ENCODE data around the gene PFDN1.

PFDN1 gene

DNA sequence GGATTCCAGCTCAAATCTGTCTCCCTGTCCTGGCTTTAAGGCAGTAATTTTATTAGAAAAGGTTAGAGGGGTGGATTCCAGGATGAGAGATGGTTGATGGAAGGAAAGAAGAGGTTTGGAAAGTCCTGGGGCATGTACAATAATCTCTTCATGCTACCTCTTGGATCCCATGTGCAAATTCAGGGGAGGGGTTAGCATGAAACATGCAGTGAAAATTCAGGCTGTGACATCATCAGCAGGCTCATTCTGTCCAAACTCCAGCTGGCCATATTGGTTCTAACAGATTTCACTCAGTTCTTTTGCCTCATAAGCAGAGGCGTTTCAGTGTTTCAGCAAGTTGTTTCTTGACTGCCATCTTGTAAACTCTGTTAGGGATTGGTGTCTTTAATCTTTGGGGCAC is 72.5 kb downstream of the PFDN1 start:
- ATAC-seq (no peak), DNase-seq (ENCODE audit: low spot score in 2 of 2) (no peak)
- Mint-ChIP-seq H3K36me3 (no peaks in the 10 kb centered on the region), H3K4me3 (no peak overlapping the region), H3K27ac (no peak overlapping the region), H3K4me1 (no peaks in the 10 kb centered on the region), H3K9me3 (no peaks in the 10 kb centered on the region)

DNA sequence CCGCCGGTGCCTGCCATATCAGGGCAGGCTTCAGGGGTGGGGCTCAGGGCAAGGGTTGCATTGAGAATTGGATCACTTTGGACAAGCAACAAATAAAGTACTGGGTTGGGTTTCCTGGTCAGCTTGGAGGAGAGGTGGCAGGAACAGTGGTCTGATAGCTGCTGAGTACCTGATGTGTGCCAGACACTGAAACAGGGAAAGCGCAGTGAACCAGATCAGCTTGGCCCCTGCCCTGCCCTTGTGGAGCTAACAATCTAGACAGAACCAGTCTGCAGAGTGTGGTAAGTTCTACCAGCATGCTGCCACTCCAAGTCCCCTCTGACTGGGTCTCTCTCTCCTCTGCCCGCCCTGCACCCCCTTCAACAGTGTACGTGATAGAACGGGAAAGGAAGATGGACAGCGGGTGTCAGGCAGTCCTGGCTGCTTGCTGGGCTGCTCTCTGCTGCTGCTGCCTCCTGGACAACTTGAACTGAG is 74.5 kb downstream of the PFDN1 start:
- H3K4me3 Mint-ChIP-seq: no peak overlapping the region
- H3K9me3 Mint-ChIP-seq: no peaks in the 10 kb centered on the region
- no peak overlapping the region for H3K27ac Mint-ChIP-seq
- DNase-seq (ENCODE audit: low spot score in 2 of 2) (no peak), ATAC-seq (no peak)
- no peaks in the 10 kb centered on the region for H3K36me3 Mint-ChIP-seq
- H3K4me1 Mint-ChIP-seq: no peaks in the 10 kb centered on the region

DNA sequence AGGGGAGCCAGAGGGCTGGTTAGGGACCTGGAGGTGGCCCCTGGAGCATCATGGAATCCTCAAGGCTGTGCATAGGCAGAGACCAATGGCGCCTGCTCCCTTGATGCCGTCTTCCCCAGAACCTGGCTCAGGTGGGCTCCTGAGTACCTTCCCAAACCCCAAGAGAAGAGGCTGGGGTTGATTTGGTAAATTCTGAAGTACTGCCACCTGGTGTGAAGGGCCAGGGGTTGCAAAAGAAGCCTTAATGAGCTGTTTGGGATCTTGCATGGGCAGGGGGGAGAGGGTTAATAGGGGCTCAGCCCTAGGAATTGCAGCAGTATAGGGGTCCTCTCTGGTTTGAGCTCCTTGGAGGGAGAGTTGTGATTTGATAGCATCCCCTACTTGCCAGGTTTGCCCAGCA is 75.9 kb downstream of the PFDN1 start:
- H3K36me3 Mint-ChIP-seq: no peaks in the 10 kb centered on the region
- no peak overlapping the region for H3K4me3 Mint-ChIP-seq
- ATAC-seq (no peak), DNase-seq (ENCODE audit: low spot score in 2 of 2) (no peak)
- H3K27ac Mint-ChIP-seq: no peak overlapping the region
- peaks cover 4% of the 10 kb centered on the region for H3K4me1 Mint-ChIP-seq
- H3K9me3 Mint-ChIP-seq: no peaks in the 10 kb centered on the region

DNA sequence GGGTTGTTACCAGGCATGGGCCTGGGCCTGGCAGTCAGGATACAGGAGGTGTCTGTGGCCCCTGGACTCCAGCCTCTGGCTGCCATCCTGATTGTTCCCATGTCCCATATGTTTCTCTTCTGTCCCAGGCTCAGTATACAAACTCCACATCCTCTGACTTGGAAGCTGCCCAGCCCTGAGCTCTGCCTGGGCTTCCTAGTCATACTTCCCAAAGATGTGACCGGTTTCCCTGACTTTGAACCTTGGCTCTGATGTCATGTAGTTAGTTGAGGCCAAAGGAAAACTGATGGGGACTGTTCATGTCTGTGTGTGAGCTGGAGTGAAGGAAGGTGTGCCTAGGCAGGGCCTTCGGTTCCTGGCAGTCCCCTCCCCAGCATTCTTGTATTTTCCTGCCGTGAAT is 77.5 kb downstream of the PFDN1 start:
- H3K27ac Mint-ChIP-seq: peak overlapping the region; percentile 23
- no peak for ATAC-seq
- H3K9me3 Mint-ChIP-seq: no peaks in the 10 kb centered on the region
- H3K4me1 Mint-ChIP-seq: peaks cover 16% of the 10 kb centered on the region
- no peak for DNase-seq (ENCODE audit: low spot score in 2 of 2)
- no peaks in the 10 kb centered on the region for H3K36me3 Mint-ChIP-seq
- H3K4me3 Mint-ChIP-seq: no peak overlapping the region

DNA sequence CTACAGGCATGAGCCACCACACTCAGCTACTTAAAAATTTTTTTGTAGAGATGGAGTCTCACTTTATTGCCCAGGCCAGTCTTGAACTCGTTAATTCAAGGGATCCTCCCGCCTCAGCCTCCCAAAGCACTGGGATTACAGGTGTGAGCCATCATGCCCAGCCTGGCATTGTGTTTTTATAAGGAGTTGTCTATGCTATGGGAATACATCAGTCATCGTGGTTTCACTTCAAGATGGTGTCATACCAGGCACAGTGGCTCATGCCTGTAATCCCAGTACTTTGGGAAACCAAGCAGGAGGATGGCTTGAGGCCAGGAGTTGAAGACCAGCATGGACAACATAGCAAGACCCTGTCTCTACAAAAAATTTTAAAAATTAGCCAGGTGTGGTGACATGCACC is 78.2 kb downstream of the PFDN1 start:
- no peak overlapping the region for H3K27ac Mint-ChIP-seq
- no peaks in the 10 kb centered on the region for H3K36me3 Mint-ChIP-seq
- H3K4me1 Mint-ChIP-seq: peaks cover 24% of the 10 kb centered on the region
- H3K4me3 Mint-ChIP-seq: no peak overlapping the region
- DNase-seq (ENCODE audit: low spot score in 2 of 2): no peak
- no peaks in the 10 kb centered on the region for H3K9me3 Mint-ChIP-seq
- no peak for ATAC-seq

DNA sequence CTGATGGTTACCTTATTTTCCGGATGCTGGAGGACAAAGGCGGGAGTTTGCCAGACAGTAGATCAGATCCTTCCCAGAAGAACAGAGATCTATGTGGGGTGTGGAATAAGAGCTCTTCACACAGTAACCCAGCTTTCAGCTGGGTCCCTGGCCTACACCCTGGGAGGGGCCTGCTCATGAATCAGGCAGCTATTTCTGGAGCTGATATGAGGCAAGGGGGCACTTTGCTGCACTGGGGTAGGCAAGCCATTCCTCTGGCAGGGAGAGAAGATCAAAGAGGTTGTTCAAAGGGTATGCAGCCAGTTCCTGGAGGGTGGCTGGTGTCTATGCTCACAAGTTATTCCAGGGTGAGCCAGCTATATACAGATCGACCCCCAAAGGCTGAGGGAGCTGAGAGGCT is 79.3 kb downstream of the PFDN1 start:
- DNase-seq (ENCODE audit: low spot score in 2 of 2) (no peak), ATAC-seq (no peak)
- Mint-ChIP-seq H3K27ac (no peak overlapping the region), H3K4me1 (peaks cover 24% of the 10 kb centered on the region), H3K36me3 (no peaks in the 10 kb centered on the region), H3K4me3 (no peak overlapping the region), H3K9me3 (no peaks in the 10 kb centered on the region)

DNA sequence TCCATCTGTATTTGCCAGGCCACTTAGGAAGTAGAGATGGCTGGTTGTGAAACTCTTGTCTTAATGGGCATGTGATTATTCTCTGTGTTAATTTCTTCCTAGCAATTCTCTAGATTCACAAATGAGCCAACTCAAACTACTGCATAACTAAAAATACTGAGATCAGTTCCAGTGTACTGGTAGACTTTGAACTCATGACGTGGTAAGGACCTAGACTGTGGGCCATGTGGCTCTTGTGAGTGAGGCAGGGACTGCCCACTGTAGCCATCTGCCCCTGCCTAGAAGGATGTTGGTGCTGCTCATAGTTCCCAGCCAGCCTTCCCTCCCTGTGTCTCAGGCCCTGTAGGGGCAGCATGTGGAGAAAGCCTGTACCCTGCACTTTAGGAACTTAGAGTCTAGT is 80.5 kb downstream of the PFDN1 start:
- no peak overlapping the region for H3K27ac Mint-ChIP-seq
- ATAC-seq (no peak), DNase-seq (ENCODE audit: low spot score in 2 of 2) (no peak)
- peaks cover 24% of the 10 kb centered on the region for H3K4me1 Mint-ChIP-seq
- H3K4me3 Mint-ChIP-seq: no peak overlapping the region
- no peaks in the 10 kb centered on the region for H3K36me3 Mint-ChIP-seq
- H3K9me3 Mint-ChIP-seq: no peaks in the 10 kb centered on the region

DNA sequence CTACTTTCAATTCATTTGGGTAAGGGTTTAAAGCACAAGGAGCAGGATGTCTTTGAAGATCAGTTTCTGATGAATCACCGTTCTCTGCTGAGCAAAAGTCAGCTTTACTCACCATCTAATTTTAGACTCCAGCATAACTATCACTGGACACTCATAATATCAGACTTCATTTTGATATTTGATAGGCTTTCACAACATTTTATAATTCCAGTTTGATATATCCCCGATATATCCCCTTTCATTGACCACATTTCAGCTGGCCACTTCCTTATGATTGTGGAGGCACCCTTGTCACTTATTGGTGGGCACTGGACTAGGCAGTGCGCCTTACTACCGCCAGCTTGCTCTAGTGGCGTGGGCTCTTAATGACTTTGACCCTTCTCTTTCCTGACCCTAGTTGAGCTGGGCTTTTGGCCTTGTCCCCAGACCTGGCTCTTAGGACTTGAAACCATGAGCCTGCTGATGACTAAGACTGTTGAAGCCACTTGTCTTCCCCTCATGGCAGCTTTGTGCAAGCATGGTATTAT is 81.1 kb downstream of the PFDN1 start:
- H3K4me3 Mint-ChIP-seq: peak overlapping the region; percentile 6
- no peak overlapping the region for H3K27ac Mint-ChIP-seq
- ATAC-seq: peak; percentile 65

DNA sequence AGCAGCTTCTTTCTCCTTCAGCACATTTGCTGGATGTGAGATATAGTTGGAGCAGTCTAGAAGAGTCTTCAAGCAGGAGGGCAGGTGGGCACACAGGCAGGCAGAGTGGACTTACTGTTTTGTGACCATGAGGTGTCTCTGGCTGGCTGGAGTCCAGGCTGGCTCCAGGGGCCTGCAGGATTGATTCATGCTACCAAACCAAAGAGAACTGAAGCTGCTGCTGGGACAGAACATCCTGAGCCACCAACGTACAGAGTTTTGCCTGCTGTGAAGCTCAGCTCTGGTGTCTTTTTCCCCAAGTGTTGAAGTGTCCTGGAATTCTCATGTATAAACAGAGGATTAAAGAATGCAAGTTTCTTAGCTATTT is 82.2 kb downstream of the PFDN1 start:
- Mint-ChIP-seq H3K36me3 (no peaks in the 10 kb centered on the region), H3K27ac (no peak overlapping the region), H3K4me1 (peaks cover 24% of the 10 kb centered on the region), H3K9me3 (no peaks in the 10 kb centered on the region), H3K4me3 (no peak overlapping the region)
- no peak for DNase-seq (ENCODE audit: low spot score in 2 of 2)
- no peak for ATAC-seq

More for the DNA sequence above, 81.1 kb downstream of the PFDN1 start:
- Mint-ChIP-seq H3K36me3 (no peaks in the 10 kb centered on the region), H3K9me3 (no peaks in the 10 kb centered on the region), H3K4me1 (peaks cover 24% of the 10 kb centered on the region)
- no peak for DNase-seq (ENCODE audit: low spot score in 2 of 2)

DNA sequence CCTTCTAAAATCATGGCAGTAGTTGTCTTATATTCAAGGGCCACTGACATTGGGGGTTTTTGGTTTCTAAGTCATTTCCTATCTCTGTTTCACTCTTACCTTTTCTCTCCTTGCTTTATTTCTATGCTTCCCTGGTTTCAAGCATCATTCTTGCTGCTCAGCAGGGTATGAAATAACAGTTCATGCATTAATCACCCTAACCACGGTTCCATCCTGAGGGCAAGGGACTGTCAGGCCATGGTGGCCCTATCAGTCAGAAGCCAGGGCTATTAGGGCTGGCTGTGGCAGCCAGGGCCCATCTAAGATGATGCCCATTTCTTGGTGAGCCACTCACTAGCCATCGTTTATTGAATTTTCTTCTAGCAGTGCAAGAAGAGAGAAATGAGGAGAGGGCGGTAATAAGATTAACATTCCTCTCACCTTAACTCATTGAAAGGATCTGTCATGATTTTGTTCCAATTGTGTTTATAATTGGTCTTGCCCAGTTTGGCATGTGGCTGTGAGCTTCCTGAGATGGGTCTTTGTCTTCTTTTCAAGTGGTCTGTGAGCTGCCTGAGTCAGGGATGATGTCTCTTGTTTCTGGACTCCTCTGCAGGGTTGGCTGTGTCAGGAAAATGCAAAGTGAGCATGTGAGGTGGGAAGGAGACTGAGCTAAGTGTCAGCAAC is 82.7 kb downstream of the PFDN1 start:
- peak; percentile 88 for ATAC-seq

DNA sequence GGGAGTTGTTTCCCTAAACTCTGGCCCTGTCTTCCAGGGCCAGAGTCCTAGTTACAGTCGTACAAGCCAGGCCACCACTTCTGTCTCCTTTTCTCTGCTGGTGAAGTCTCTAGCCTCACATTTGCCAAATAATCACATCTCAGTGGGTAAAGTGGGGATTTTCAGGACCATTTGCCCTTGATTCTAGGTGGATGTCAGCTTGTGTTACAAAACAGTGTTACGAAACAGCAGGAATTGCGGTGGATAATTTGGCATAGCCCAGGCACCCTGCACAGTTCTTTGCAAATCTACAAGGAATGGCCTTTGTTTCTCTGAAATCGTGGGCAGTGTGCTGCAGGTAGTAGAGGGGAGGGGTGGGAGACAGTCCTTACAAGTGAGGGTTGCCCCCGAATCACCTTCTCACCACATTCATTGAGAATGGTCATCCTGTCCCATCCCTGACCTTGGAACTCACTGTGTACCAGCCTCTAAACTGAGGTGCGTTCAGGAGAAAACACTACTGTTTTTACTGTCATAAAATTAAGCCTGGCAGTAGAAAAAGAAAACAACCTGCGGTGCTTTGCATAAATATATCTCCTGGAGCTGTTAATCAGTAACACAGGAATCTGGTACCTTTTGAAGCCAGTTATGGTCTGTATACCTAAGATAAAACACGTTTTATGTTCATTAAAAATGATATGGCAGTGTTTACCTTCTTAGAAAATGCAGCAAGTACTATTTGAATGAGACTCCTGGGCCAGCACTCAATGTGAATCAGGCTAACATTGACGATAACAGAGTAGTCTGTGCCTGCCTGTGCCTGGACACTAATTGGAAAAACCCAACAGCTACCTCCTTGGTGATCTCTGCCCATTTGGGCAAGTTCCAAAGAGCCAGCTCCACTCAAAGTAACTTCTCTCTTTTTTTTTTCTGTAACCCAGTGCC is 83.6 kb downstream of the PFDN1 start:
- Mint-ChIP-seq H3K9me3 (no peaks in the 10 kb centered on the region), H3K4me3 (no peak overlapping the region), H3K27ac (peak overlapping the region; percentile 24), H3K4me1 (peaks cover 32% of the 10 kb centered on the region), H3K36me3 (no peaks in the 10 kb centered on the region)
- DNase-seq (ENCODE audit: low spot score in 2 of 2): no peak
- no peak for ATAC-seq

More for the DNA sequence above, 82.7 kb downstream of the PFDN1 start:
- no peak for DNase-seq (ENCODE audit: low spot score in 2 of 2)
- Mint-ChIP-seq H3K9me3 (no peaks in the 10 kb centered on the region), H3K36me3 (no peaks in the 10 kb centered on the region), H3K4me1 (peaks cover 24% of the 10 kb centered on the region), H3K4me3 (no peak overlapping the region), H3K27ac (peak overlapping the region; percentile 24)

DNA sequence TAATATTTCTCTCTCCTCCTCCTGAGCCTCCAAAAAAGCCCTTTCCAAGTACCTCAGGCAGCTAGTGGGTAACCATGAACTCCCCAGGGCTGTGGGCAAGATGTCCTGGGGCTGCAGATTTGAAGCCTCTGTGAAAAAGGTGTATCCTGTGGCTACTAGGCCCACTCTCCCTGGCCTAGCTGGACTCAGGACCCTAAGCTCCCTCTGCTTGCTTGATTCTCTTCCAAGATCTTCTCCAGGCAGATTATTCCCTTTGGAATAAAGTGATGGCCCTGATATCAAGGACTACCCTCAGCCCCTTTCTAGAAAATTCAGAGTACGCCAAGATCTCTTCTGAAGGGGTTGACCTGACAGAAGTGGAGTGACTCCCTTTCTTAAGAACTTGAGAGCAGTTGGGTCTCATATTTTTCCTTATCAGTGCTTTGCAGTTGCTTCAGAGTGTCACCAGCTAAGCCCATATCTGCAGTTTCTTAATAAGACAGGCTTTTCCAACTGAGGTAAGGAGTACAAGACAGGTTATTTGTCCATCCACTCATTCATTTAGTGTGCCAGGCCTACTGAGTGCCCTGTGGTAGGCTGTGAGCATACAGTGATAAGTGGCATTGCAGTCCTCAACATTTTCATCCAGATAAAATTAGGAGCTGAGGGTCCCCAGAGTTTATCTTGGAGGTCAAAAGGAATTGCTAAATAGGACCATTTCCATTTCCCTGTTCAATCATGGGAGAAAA is 85.4 kb downstream of the PFDN1 start:
- DNase-seq (ENCODE audit: low spot score in 2 of 2): no peak
- Mint-ChIP-seq H3K27ac (no peak overlapping the region), H3K4me1 (peaks cover 34% of the 10 kb centered on the region), H3K9me3 (no peaks in the 10 kb centered on the region), H3K4me3 (no peak overlapping the region), H3K36me3 (no peaks in the 10 kb centered on the region)
- ATAC-seq: no peak

DNA sequence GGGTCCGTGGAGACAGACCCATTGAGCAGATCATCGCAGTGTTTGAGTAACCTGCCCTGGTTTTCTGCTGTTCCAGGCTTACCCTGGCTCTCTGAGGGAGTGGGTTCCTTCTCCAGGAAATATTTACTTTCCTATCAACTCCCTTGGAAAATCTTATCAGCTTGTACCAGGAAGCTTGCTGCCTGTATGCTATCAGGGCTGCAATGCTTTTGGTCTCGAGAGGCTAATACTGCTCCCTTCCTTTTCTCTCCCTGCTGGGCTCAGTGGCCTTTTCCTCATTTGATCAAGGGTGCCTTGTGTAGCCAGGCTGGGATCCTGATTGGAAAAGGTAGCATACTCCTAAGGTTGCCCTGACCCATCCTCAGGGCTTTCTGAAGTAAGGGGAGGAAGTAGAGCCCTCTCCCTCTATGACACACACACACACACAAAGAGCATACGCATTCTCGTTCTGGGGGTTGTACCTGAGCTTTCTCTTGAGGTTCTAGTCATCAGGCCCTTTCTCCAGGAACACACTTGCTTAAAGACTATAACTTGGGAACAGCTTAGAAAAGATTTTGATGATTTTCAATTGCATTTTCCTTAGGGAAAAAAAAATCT is 86.3 kb downstream of the PFDN1 start:
- Mint-ChIP-seq H3K27ac (no peak overlapping the region), H3K36me3 (no peaks in the 10 kb centered on the region), H3K4me1 (peaks cover 25% of the 10 kb centered on the region), H3K9me3 (no peaks in the 10 kb centered on the region), H3K4me3 (no peak overlapping the region)
- DNase-seq (ENCODE audit: low spot score in 2 of 2): no peak
- no peak for ATAC-seq

DNA sequence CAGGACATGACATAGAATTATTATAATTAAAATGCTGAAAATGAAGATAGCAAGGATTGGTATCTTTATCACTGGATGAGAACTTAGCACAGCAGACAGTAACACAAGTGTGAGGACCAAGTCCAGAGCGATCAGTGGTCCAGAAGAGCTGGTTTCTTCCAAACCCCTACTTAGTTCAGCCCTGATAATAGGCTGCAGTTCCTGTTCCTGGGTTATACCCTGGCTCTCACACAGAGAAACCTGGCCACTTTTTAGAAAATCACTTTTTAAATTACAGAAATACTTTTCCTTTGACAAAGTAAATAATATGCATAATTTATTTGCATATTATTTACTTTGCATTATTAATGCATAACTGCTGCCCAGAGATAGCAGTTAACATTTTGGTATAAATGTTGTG is 87.6 kb downstream of the PFDN1 start:
- ATAC-seq: no peak
- Mint-ChIP-seq H3K27ac (no peak overlapping the region), H3K36me3 (no peaks in the 10 kb centered on the region), H3K4me3 (no peak overlapping the region), H3K4me1 (peaks cover 17% of the 10 kb centered on the region), H3K9me3 (no peaks in the 10 kb centered on the region)
- no peak for DNase-seq (ENCODE audit: low spot score in 2 of 2)

DNA sequence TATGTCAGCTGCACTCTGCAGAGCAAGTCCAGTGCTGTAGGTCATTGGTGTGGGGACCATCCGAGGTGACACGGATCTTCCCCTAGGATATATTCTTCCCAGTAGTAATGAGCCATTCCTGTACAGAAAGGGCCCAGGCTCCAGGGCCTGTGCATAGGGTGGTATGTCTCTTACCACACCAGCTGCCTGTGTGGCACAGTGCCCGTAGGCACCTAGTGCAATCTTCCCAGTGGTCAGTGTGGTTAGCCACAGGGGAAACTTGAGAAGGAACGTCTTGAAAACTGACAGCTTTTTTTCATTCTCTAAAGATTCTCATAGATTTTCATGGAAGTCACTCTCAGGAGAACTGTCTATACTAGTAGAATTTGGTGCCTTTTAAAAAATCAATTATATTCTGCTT is 88.1 kb downstream of the PFDN1 start:
- no peak overlapping the region for H3K27ac Mint-ChIP-seq
- no peak overlapping the region for H3K4me3 Mint-ChIP-seq
- H3K36me3 Mint-ChIP-seq: no peaks in the 10 kb centered on the region
- ATAC-seq: peak; percentile 24
- DNase-seq (ENCODE audit: low spot score in 2 of 2): no peak
- no peaks in the 10 kb centered on the region for H3K9me3 Mint-ChIP-seq
- H3K4me1 Mint-ChIP-seq: peaks cover 12% of the 10 kb centered on the region

Data from stimulated activated effector memory CD8-positive, alpha-beta T cell treated with anti-CD3 and anti-CD28 coated beads, Interleukin-12 subunit alpha, Interleukin-12 subunit beta, amount 100 ng/mL, for 72 hours (primary cell).